Neutrophil (primary cell): Measurements from ENCODE around the gene PARD3.

Experiments
- H3K27ac ChIP-seq: fragments of 200-600 bp; sonication (generic); 2 replicates; pipeline ENCODE4 v1.5.1; 2016; ENCODE audit warnings: mild to moderate bottlenecking, moderate library complexity
- H3K27me3 ChIP-seq: fragments of 200-600 bp; sonication (generic); 2 replicates; pipeline ENCODE4 v1.6.0; 2016; ENCODE audit warnings: mild to moderate bottlenecking
- H3K36me3 ChIP-seq: fragments of 200-600 bp; sonication (generic); 2 replicates; pipeline ENCODE4 v1.5.1; 2017
- H3K4me1 ChIP-seq, 2 experiments: fragments of 200-600 bp in 1 of 2; sonication (generic) in 1 of 2; 1 replicate in 1 of 2; 2 replicates in 1 of 2; pipeline versions ENCODE4 v1.5.1 to v1.6.1; 2013 to 2016; ENCODE audit warnings: low read depth in 1 of 2, low read length in 1 of 2, mild to moderate bottlenecking in 1 of 2, moderate library complexity in 1 of 2; ENCODE audit not compliant: control insufficient read depth in 1 of 2, insufficient read depth in 1 of 2
- H3K4me3 ChIP-seq, 2 experiments: fragments of 200-600 bp in 1 of 2; sonication (generic) in 1 of 2; 1 replicate in 1 of 2; 2 replicates in 1 of 2; pipeline ENCODE4 v1.5.1; 2013 to 2016; ENCODE audit warnings: low read depth in 1 of 2, low read length in 1 of 2, mild to moderate bottlenecking in 1 of 2, moderate library complexity in 1 of 2
- H3K9me3 ChIP-seq: fragments of 200-600 bp; sonication (generic); 2 replicates; pipeline ENCODE4 v1.5.1; 2016
- CTCF ChIP-seq: fragments of 200-600 bp; sonication (generic); IDR thresholded peaks from 2 replicates; pipeline ENCODE4 v1.5.1; 2016; ENCODE audit warnings: antibody characterized with exemption

Gene PARD3

GRCh38 chr10:34171957-34172527, 643.1 kb downstream of the PARD3 start:
- Histone ChIP-seq H3K9me3 (no peaks in the 10 kb centered on the region), H3K27me3 (peaks cover 10% of the 10 kb centered on the region), H3K36me3 (no peaks in the 10 kb centered on the region), H3K27ac (no peak overlapping the region), H3K4me3 (no peak overlapping the region), H3K4me1 (peaks cover 9 to 11% of the 10 kb centered on the region in 2 experiments)
- TF ChIP-seq CTCF = no peak

DNA sequence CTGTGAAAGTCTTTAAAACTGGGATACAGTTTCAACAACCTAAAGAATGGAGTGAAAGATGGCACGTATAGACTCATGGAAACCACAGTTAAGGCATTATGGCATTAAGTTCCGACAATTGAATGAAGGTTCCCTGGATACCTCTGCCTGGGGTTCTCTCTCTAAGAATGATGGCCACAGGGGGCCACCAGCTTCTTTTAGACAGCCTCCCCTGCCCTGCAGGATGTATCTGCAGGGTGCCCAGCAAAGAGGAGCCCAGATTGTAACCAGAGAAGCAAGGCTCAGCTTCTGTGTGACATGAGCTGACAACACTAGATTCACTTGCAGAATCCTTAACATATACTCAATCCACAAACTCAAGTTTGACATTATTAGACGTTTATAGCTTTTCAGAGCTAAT, 645.4 kb downstream of the PARD3 start:
- H3K4me1 ChIP-seq = peaks cover 9 to 11% of the 10 kb centered on the region in 2 experiments
- no peak overlapping the region for H3K27ac ChIP-seq
- H3K36me3 ChIP-seq = no peaks in the 10 kb centered on the region
- H3K9me3 ChIP-seq = no peaks in the 10 kb centered on the region
- H3K4me3 ChIP-seq = no peak overlapping the region
- no peak for TF ChIP-seq CTCF
- peaks cover 10% of the 10 kb centered on the region for H3K27me3 ChIP-seq

DNA sequence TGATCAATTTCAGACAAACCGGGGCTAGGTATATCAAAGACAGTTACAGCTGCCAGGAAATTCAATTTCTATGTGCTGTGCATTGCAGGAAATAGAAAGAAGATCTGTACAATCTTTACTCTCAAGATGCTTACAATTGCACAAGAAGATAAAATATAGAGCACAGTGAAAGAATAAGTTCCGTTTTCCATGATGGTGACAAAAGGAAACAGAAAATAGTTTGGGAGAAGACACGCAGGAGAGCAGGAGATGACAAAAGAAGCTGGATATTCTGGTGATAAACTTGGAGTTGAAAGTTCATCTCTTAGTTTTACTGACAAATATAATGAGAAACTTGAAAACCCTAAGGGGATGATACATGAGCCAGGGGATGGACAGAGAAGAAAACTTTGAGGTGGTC, 646.0 kb downstream of the PARD3 start:
- H3K4me1 ChIP-seq = peaks cover 9 to 11% of the 10 kb centered on the region in 2 experiments
- H3K36me3 ChIP-seq = no peaks in the 10 kb centered on the region
- no peak overlapping the region for H3K27ac ChIP-seq
- TF ChIP-seq CTCF = no peak
- no peak overlapping the region for H3K4me3 ChIP-seq
- H3K27me3 ChIP-seq = peaks cover 10% of the 10 kb centered on the region
- no peaks in the 10 kb centered on the region for H3K9me3 ChIP-seq

- Histone ChIP-seq H3K9me3 (no peaks in the 10 kb centered on the region), H3K36me3 (no peaks in the 10 kb centered on the region), H3K27ac (no peak overlapping the region), H3K4me1 (peaks cover 6 to 8% of the 10 kb centered on the region in 2 experiments), H3K27me3 (peaks cover 10% of the 10 kb centered on the region), H3K4me3 (no peak overlapping the region)
- TF ChIP-seq CTCF = no peak
These were observed 646.7 kb downstream of the PARD3 start for GRCh38 chr10:34168439-34168838.

DNA sequence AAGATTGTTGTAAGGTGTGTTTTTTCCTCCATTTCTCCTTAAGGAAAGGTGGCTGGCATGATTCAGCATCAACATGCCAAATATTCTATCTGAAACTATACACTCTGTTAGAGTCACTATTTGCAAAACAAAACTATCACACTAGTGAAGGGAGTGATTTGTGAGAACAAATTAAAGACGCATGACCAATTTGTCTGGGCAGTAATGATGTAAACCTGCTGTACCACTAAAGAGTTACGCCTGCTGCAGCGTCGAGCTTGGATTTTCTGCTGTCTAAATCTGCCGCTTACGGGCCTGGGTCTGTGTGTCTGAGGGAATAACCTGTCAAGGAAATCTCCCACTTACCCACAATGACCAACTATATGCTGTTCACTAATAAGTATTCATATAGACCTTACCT, 648.3 kb downstream of the PARD3 start:
- Histone ChIP-seq H3K27ac (no peak overlapping the region), H3K9me3 (no peaks in the 10 kb centered on the region), H3K4me3 (no peak overlapping the region), H3K27me3 (peaks cover 10% of the 10 kb centered on the region), H3K36me3 (no peaks in the 10 kb centered on the region), H3K4me1 (no peaks in the 10 kb centered on the region)
- TF ChIP-seq CTCF = no peak

DNA sequence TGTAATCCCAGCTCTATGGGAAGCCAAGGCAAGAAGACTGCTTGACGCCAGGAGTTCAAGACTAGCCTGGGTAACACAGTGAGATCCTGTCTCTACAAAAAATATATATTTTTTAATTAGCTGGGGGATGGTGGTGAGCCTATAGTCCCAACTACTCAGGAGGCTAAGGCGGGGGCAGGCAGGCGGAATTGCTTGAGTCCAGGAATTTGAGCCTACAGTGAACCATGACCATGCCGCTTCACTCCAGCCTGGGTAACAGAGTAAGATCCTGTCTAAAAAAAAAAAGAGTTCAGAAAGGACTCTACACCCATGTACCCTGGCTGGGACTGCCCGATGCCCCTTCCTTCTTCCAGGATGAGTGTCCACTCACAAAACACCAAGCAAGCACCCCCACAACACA, 648.7 kb downstream of the PARD3 start:
- Histone ChIP-seq H3K36me3 (no peaks in the 10 kb centered on the region), H3K27me3 (peaks cover 10% of the 10 kb centered on the region), H3K4me3 (no peak overlapping the region), H3K27ac (no peak overlapping the region), H3K9me3 (no peaks in the 10 kb centered on the region), H3K4me1 (no peaks in the 10 kb centered on the region)
- no peak for TF ChIP-seq CTCF
